Transverse colon (tissue), 4 donors: ENCODE data around the gene NDUFC2.

Experiments
- CTCF ChIP-seq, 5 experiments: fragments of 200-600 bp in 3 of 5; fragments of 450-650 bp in 2 of 5; sonication (generic) in 3 of 5; IDR thresholded peaks; 1 replicate in 2 of 5; 2 replicates in 3 of 5; pipeline ENCODE4 v1.5.1; 2016 to 2017; ENCODE audit warnings: antibody characterized with exemption in 5 of 5, inconsistent platforms in 3 of 5, mild to moderate bottlenecking in 2 of 5, moderate library complexity in 1 of 5
- POLR2A ChIP-seq: fragments of 450-650 bp; IDR thresholded peaks from one replicate; pipeline ENCODE4 v1.6.1; 2016; ENCODE audit warnings: antibody characterized with exemption, mild to moderate bottlenecking, moderate library complexity
- POLR2AphosphoS5 ChIP-seq, 3 donors: sonication (generic); formaldehyde crosslinking; IDR thresholded peaks; one replicate each; pipeline ENCODE4 v1.6.1; 2016; ENCODE audit warnings: antibody characterized with exemption in 3 of 3

- TF ChIP-seq CTCF (IDR thresholded peaks at IDR 0.05) (no peak), POLR2AphosphoS5 (IDR thresholded peaks at IDR 0.05) (peak in 2 of 3 donors; percentile 18 to 25), POLR2A (no peak)
Observed at GRCh38 chr11:78038697-78039313, 40.9 kb downstream of the NDUFC2 start.
